ENCODE results near the gene CRYBG1.

DNA sequence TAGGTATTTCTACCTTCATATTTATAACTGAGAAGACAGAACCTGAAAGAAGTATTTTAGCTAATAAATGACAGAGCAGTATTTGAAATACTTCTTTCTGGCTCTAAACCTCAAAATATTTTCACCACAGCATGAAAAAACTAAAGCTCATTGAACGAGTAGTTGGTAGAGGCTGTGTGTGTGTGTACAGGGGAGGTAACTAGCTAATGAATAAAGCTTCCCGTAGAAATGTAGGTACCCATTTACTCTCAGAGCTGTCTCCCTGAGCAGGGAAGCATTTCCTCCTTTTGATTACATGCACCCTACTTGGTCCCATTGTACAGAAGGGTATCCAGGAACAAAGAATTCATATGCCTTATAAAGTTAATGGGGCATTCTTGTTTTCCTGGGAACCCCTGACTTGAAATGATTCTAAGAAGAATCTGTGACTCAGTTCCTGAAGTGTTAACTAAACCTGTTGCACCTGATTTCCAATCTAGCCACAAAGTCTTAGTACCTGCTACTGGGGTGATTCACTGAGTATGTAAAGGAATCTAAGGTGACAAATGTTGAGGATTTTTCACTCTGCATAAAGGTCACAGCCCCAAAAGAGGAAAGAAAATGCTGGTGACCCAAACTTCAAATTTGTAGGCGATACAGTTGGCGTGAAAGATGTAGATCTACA, 12.5 kb downstream of the CRYBG1 start:
- TF ChIP-seq EZH2 (IDR thresholded peaks at IDR 0.05; ENCODE audit: borderline replicate concordance, insufficient read depth, low read depth, low read length, poor library complexity, severe bottlenecking) = no peak
- TF ChIP-seq CTCF (IDR thresholded peaks at IDR 0.05) = no peak

Data from B cell (primary cell).